ENCODE results near the gene TRAF1. TPM values are rescaled to one million over a fixed set of nuclear protein-coding genes. Genes with fewer than 3 reads are reported as not detected.

The TRAF1 gene
- total RNA-seq, 1 donor from 2014 or later: 4.3 TPM

- DNase-seq (ENCODE audit: extremely low read depth, low read depth, low spot score): no peak
Measured at GRCh38 chr9:120891245-120891883, 35.2 kb downstream of the TRAF1 start.

GRCh38 chr9:120890320-120891244 is 36.0 kb downstream of the TRAF1 start:
- no peak for DNase-seq (ENCODE audit: extremely low read depth, low read depth, low spot score)

- DNase-seq (ENCODE audit: extremely low read depth, low read depth, low spot score): no peak
Measured at GRCh38 chr9:120889606-120890271, 36.9 kb downstream of the TRAF1 start.

- no peak for DNase-seq (ENCODE audit: extremely low read depth, low read depth, low spot score)
Measured at GRCh38 chr9:120888626-120889025, 38.0 kb downstream of the TRAF1 start.

GRCh38 chr9:120886490-120886967 is 40.1 kb downstream of the TRAF1 start:
- no peak for DNase-seq (ENCODE audit: extremely low read depth, low read depth, low spot score)

- no peak for DNase-seq (ENCODE audit: extremely low read depth, low read depth, low spot score)
Measured at GRCh38 chr9:120885958-120886357, 40.6 kb downstream of the TRAF1 start.

- DNase-seq (ENCODE audit: extremely low read depth, low read depth, low spot score): no peak
Measured at GRCh38 chr9:120885457-120885856, 41.1 kb downstream of the TRAF1 start.

- DNase-seq (ENCODE audit: extremely low read depth, low read depth, low spot score): no peak
Measured at GRCh38 chr9:120883608-120883996, 43.0 kb downstream of the TRAF1 start.

- DNase-seq (ENCODE audit: extremely low read depth, low read depth, low spot score): no peak
Measured at GRCh38 chr9:120882935-120883607, 43.5 kb downstream of the TRAF1 start.

- DNase-seq (ENCODE audit: extremely low read depth, low read depth, low spot score): no peak
Measured at GRCh38 chr9:120879446-120879845, 47.1 kb downstream of the TRAF1 start.

- no peak for DNase-seq (ENCODE audit: extremely low read depth, low read depth, low spot score)
Measured at GRCh38 chr9:120878188-120879130, 48.1 kb downstream of the TRAF1 start.

GRCh38 chr9:120877276-120878034 is 49.1 kb downstream of the TRAF1 start:
- DNase-seq (ENCODE audit: extremely low read depth, low read depth, low spot score): no peak

- no peak for DNase-seq (ENCODE audit: extremely low read depth, low read depth, low spot score)
Measured at GRCh38 chr9:120876842-120877240, 49.8 kb downstream of the TRAF1 start, which contains the start of gene PHF19. Gene PHF19 (minus strand): TSS chr9:120877188. CDS start chr9:120874741, 2,447 bp downstream.

- no peak for DNase-seq (ENCODE audit: extremely low read depth, low read depth, low spot score)
Measured at GRCh38 chr9:120875954-120876841, 50.4 kb downstream of the TRAF1 start.

GRCh38 chr9:120875643-120875953 is 51.0 kb downstream of the TRAF1 start:
- no peak for DNase-seq (ENCODE audit: extremely low read depth, low read depth, low spot score)

GRCh38 chr9:120875195-120875565 is 51.4 kb downstream of the TRAF1 start:
- DNase-seq (ENCODE audit: extremely low read depth, low read depth, low spot score): no peak

- DNase-seq (ENCODE audit: extremely low read depth, low read depth, low spot score): no peak
Measured at GRCh38 chr9:120874226-120875194, 52.1 kb downstream of the TRAF1 start.
